K562 (cell line): Measurements from ENCODE around the gene CLASP2. TPM values are rescaled to one million over a fixed set of nuclear protein-coding genes. Genes with fewer than 3 reads are reported as not detected.
A peak's percentile ranks its signal among the peaks of the same experiment; 100 is the strongest.

Experiments
- ARID3B ChIP-seq: fragments of 250-450 bp; sonication (Bioruptor Pico); IDR thresholded peaks from 2 replicates; pipeline ENCODE4 v1.4.0; 2020; ENCODE audit warnings: borderline replicate concordance
- CGGBP1 ChIP-seq: fragments of 250-450 bp; sonication (Bioruptor Pico); IDR thresholded peaks from 2 replicates; pipeline ENCODE4 v1.9.0; 2021; ENCODE audit warnings: mild to moderate bottlenecking
- HMGN3 ChIP-seq: IDR thresholded peaks from 2 replicates; pipeline ENCODE4 v1.6.1; 2011; ENCODE audit warnings: borderline replicate concordance, low read depth, mild to moderate bottlenecking, mixed read lengths, low read length; ENCODE audit not compliant: insufficient read length; ENCODE audit errors: extremely low read depth
- MCM3 ChIP-seq: fragments of 450-650 bp; IDR thresholded peaks from 2 replicates; pipeline ENCODE4 v1.6.1; 2016
- MCM7 ChIP-seq, 2 experiments: fragments of 450-650 bp; IDR thresholded peaks; 2 replicates each; pipeline ENCODE4 v1.6.1; 2016 to 2018
- MTA1 ChIP-seq: fragments of 450-650 bp; IDR thresholded peaks from 2 replicates; pipeline ENCODE4 v1.6.1; 2017; ENCODE audit warnings: borderline replicate concordance
- NFIC ChIP-seq: fragments of 450-650 bp; IDR thresholded peaks from 2 replicates; pipeline ENCODE4 v1.6.1; 2017; ENCODE audit warnings: mild to moderate bottlenecking, inconsistent platforms
- NKRF ChIP-seq: fragments of 450-650 bp; IDR thresholded peaks from 2 replicates; pipeline ENCODE4 v1.6.1; 2016; ENCODE audit warnings: borderline replicate concordance
- RFX5 ChIP-seq: IDR thresholded peaks from 2 replicates; pipeline ENCODE4 v1.6.1; 2011; ENCODE audit warnings: low read depth, mild to moderate bottlenecking, improper control_type of control experiment, low read length
- STAT6 ChIP-seq: sonication (generic); formaldehyde crosslinking; IDR thresholded peaks from 2 replicates; pipeline ENCODE4 v1.8.1; 2023; ENCODE audit warnings: mild to moderate bottlenecking, missing genetic modification reagents
- ZC3H11A ChIP-seq: IDR thresholded peaks from 2 replicates; pipeline ENCODE4 v1.6.1; 2012; ENCODE audit warnings: low read depth, low read length, improper control_type of control experiment
- ZNF124 ChIP-seq: sonication (generic); formaldehyde crosslinking; IDR thresholded peaks from 2 replicates; pipeline ENCODE4 v1.8.1; 2022; ENCODE audit warnings: missing genetic modification reagents
- ZNF41 ChIP-seq: fragments of 250-450 bp; sonication (Bioruptor Pico); conservative IDR thresholded peaks from 2 replicates; pipeline ENCODE4 v1.4.0; 2020; ENCODE audit warnings: mild to moderate bottlenecking
- ZNF740 ChIP-seq, 3 experiments: fragments of 200-800 bp in 1 of 3; sonication (Bioruptor generic) in 1 of 3; sonication (generic) in 1 of 3; formaldehyde crosslinking in 1 of 3; IDR thresholded peaks; 2 replicates each; pipeline versions ENCODE4 v1.6.1 to v1.8.0; 2016 to 2022; ENCODE audit warnings: mild to moderate bottlenecking in 2 of 3, missing compliant biosample characterization in 2 of 3, missing genetic modification characterization in 2 of 3, missing genetic modification reagents in 1 of 3
- ZNF778 ChIP-seq: fragments of 450-650 bp; formaldehyde crosslinking; IDR thresholded peaks from 2 replicates; pipeline ENCODE4 v1.4.0; 2020; ENCODE audit warnings: mild to moderate bottlenecking, moderate library complexity
- polyA plus RNA-seq, 8 experiments: library from polyadenylated mRNA; depleted of rRNA in 4 of 8; stranded (reverse) in 5 of 8; unstranded in 3 of 8; fragments of >200 nt; fragmentation: Nextera tagmentation in 2 of 8; fragmentation: Illumina TruSeq in 1 of 8; extraction: Ambion mirVana in 2 of 8; extraction: Trizol in 1 of 8; gene quantifications; 2 replicates each; pipeline versions ENCODE4 v1.2.1 to v1.2.3, GENCODE V29; 2011 to 2014; ENCODE audit warnings: inconsistent platforms in 1 of 8, missing spikeins in 1 of 8
- total RNA-seq, 7 experiments: library from RNA; depleted of rRNA in 6 of 7; stranded (reverse); fragments of >200 nt in 6 of 7; fragmentation: Illumina TruSeq in 2 of 7; extraction: Trizol in 2 of 7; gene quantifications; 2 replicates each; pipeline versions ENCODE4 v1.2.1 to v1.2.3, GENCODE V29; 2011 to 2021; ENCODE audit warnings: low replicate concordance in 1 of 7

CLASP2 gene
- total and polyA plus RNA-seq, 9 of the 15 experiments (the other 6 are each of a cell fraction or from before 2014, with no cell fraction given), result 13.5 to 107 (median 71.8) TPM

- TF ChIP-seq ZNF740 (CRISPR knock-in tag; IDR thresholded peaks at IDR 0.05) (no peak), ZNF740 (tag; IDR thresholded peaks at IDR 0.05) (no peak), HMGN3 (no peak), NKRF (peak; percentile 96), ZNF124 (CRISPR knock-in tag) (no peak), CGGBP1 (no peak), ARID3B (CRISPR knock-in tag) (no peak), ZNF41 (CRISPR knock-in tag) (no peak), MTA1 (no peak), ZC3H11A (no peak), MCM3 (no peak), RFX5 (no peak), ZNF778 (CRISPR knock-in tag) (no peak), STAT6 (CRISPR knock-in tag) (peak; percentile 35; the same call in 1 of the 2 replicates), MCM7 (IDR thresholded peaks at IDR 0.05) (no peak), NFIC (no peak)
These were observed 513 bp downstream of the CLASP2 start (continued) for GRCh38 chr3:33717616-33717865.
